Ammon's horn (tissue), 1 donor: ENCODE results near the gene IGF2BP2.
"Not testable (repeated sequence)": the region's sequence is repeated elsewhere in the genome, so short reads cannot be mapped to it uniquely, and the experiment has no call there.

ENCODE experiments used
- DNase-seq: peaks from one replicate; pipeline ENCODE4 v3.0.0-alpha.2; 2016; ENCODE audit warnings: low spot score

Gene IGF2BP2

DNA sequence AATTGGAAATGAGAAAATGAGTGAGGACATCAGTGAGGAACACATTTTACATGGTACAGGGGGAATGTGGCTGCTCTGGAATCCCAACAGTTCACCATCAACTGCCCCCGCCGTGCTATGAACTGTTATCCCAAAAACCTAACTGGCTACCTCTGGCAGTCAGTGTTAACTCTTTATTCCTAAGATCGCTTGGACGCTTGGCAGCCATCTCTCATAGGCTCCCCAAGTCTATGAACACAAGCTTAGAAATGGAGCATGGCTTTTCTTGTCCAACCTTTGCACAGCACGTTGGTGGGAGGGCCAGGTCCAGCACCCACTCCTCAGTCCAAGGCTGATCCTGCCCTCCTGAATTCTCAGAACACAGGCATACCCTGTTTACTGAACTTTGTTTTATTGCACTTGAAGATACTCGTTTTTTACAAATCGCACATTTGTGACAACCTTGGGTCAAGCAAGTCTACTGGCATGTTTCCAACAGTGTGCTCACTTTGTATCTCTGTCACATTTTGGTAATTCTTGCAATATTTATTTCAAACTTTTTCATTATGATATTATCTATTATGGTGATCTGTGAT lies 185.1 kb downstream of the IGF2BP2 start:
- DNase-seq = no peak

DNA sequence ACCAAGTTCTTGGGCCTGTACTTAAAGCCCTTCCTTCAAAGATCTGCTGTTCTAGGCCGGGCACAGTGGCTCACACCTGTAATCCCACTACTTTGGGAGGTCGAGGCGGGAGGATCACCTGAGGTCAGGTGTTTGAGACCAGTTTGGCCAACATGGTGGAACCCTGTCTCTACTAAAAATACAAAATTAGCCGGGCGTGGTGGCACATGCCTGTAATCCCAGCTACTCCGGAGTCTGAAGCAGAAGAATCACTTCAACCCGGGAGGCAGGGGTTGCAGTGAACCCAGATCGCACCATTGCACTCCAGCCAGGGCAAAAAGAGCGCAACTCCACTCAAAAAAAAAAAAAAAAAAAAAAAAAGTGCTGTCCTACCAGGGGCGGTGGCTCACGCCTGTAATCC lies 186.2 kb downstream of the IGF2BP2 start:
- DNase-seq = not testable (repeated sequence)

DNA sequence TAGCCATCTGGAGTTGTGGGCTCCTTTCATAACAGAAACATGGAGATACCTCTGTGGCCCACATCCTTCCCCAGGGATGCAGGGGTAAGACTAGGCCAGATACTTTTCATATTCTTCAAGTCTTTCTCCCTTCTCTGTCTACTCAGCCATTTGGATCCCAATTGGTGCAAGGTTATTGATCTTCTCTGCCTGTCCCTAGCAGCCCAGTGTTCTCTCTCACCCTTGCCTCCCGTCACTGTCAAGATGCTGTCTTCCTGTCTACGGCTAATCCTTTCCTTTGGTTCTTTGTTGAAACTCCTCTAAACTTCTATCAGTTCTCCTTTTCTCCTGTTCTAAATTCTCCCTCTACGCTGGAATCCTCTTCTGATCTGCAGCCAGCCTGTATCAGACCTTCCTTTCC lies 187.5 kb downstream of the IGF2BP2 start:
- no peak for DNase-seq

DNA sequence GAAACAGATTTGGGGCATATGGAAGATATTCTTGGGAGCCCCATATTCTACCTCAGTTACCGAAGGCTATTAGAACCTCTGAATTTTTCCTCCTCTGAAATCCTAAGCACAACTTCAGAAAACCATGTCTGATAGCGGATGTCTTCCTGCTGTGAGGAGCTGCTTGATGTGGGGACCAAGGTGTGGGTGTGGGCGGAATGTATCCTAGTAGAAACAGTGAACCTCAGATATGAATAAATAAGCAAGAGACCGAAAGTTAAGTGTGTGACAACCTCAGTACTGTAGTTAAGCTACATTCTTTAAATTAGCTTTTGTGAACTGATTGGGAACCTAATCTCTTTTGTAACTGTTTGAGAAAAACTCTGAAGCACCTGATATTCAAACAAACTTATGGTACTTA lies 191.8 kb downstream of the IGF2BP2 start:
- DNase-seq = no peak

GRCh38 chr3:185631508-185632206 lies 193.2 kb downstream of the IGF2BP2 start:
- no peak for DNase-seq

- DNase-seq = no peak
Observed at GRCh38 chr3:185631108-185631507, 193.7 kb downstream of the IGF2BP2 start.

DNA sequence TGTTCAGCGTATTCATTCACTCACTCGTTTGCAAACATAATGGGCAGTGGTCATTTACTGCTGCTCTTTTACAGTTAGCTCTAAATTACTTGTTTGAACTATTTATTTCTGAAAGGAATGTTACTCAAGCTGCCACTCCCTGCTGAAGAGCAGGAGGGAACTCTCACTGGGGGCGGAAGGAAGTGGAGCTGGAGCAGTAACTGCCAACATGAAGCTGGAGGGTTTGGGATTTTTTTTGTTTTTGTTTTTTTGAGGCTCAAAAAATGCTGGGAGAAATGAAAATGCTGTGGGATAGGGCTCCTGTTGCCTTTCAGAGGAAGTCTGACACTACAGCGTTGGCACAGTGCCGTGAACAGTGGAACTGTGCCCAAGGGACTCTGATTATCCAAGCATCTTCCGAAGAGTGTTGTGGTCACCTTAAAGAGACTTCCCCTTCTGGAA lies 194.6 kb downstream of the IGF2BP2 start:
- DNase-seq = peak; percentile 56

DNA sequence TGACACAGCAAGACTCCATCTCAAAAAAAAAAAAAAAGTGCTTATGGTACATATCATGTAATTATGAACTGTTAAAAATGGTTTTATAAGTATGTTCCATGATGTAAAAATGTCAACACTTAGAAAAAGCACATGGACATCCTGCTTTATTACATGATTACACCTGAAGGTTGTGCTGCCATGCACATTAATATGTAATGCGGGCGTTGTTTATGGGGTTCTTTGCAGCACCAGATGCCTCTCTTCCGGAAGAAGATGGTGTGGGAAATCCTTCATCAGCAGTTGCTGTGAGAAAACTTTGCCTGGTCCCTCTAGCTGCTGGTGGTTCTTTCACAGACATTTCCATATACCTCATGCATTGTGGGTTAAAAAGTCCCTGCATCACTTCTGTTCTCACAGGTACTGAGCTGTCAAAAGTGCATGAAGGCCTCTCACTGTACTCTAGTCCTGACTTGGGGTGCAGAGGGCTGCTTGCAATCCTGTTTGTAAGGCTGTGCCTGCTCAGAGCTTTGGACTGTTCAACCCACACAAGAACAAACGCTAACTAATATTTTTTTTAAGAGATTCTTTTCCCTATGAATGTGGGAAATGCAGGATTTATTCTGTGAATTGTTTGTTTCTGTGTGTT lies 195.2 kb downstream of the IGF2BP2 start:
- DNase-seq = no peak

GRCh38 chr3:185625784-185626183 lies 199.1 kb downstream of the IGF2BP2 start:
- no peak for DNase-seq

DNA sequence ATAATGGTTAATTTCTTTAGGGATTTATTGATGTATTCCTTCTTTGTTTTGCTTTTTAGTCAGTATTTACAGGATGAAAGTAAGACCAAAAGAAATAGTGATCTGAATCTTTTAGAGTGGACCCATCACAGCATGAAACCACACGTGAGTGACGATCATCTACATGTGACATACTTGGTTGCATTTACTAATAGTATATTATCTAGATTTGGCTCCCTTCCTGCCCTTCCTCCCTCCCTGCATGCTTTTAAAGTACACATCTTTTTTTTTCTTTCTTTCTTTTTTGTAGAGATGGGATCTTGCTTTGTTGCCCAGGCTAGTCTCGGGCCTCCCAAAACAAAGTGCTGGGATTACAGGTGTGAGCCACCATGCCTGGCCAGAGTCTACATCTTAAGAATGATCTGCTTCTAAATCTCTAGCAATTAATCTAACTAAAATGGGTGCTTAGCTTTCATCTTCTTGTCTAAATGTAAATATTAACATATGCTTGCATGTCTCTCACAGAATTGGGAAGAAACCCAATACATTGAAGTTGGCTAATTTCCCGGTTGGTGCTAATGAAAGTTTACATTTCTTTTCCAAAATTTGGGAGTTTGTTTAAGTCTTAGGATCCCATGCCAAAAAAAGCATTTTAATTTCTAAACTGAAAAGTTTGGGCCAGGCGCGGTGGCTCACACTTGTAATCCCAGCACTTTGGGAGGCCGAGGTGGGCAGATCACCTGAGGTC lies 200.7 kb downstream of the IGF2BP2 start:
- DNase-seq = no peak

GRCh38 chr3:185613016-185613415 lies 211.8 kb downstream of the IGF2BP2 start:
- DNase-seq = no peak

DNA sequence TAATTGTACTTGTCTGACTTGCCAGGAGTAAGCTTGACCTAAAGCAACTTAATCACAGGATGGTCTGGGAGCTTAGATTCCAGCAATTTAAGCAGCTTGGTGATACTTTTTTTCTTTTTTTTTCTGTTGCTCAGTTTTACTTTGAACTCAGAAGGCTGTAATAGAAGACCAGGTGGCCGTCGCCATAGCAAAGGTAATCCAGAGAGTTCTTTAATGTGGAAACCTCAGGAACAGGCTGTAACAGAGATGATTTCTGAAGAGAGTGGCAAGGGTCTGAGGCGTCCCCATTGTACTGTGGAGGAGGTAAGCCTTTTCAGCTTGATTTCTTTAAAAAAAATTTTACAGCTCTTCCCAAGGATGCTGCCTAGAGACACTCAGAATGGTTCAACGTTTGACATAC lies 218.6 kb downstream of the IGF2BP2 start:
- DNase-seq = no peak

GRCh38 chr3:185605566-185605965 lies 219.3 kb downstream of the IGF2BP2 start:
- DNase-seq = no peak

DNA sequence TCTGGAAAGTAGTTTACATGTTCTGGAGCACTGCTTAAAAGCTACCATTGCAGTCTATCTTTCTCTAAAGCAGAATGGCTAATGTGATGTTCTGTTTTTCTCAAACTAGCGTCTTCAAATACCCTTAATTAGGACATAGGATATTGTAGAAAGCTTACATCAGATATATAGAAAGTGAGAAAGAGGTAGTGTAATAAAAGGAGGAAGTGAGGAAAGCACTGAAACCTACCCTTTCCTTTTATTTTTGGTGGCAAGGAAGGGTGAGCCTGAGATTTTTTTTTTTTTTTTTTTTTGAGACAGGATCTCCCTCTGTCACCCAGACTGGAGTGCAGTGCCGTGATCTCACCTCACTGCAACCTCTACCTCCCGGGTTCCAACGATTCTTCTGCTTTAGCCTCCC lies 229.3 kb downstream of the IGF2BP2 start:
- no peak for DNase-seq

GRCh38 chr3:185594073-185594472 lies 230.8 kb downstream of the IGF2BP2 start:
- no peak for DNase-seq
